K562 (cell line): ENCODE measurements around the gene GOT2. TPM values are rescaled to one million over a fixed set of nuclear protein-coding genes. Genes with fewer than 3 reads are reported as not detected.

Source experiments
- CBX1 ChIP-seq: sonication (generic); IDR thresholded peaks from 2 replicates; pipeline ENCODE4 v1.6.1; 2016; ENCODE audit warnings: antibody characterized with exemption, low read depth, mild to moderate bottlenecking
- DDX20 ChIP-seq: fragments of 450-650 bp; IDR thresholded peaks from 2 replicates; pipeline ENCODE4 v1.6.1; 2016; ENCODE audit warnings: missing genetic modification characterization, low read depth, mild to moderate bottlenecking, missing compliant biosample characterization, moderate library complexity
- E2F1 ChIP-seq: sonication (generic); formaldehyde crosslinking; IDR thresholded peaks from 2 replicates; pipeline ENCODE4 v1.8.1; 2023; ENCODE audit warnings: mild to moderate bottlenecking, missing genetic modification reagents, moderate library complexity
- E2F5 ChIP-seq: sonication (generic); formaldehyde crosslinking; IDR thresholded peaks from 2 replicates; pipeline ENCODE4 v1.8.0; 2022; ENCODE audit warnings: mild to moderate bottlenecking, missing genetic modification reagents
- E2F8 ChIP-seq: fragments of 450-650 bp; IDR thresholded peaks from 2 replicates; pipeline ENCODE4 v1.7.1; 2018; ENCODE audit warnings: mild to moderate bottlenecking, low read depth; ENCODE audit not compliant: partially characterized antibody
- GTF2B ChIP-seq: IDR thresholded peaks from 2 replicates; pipeline ENCODE4 v1.6.1; 2011; ENCODE audit not compliant: insufficient read length; ENCODE audit errors: extremely low read depth
- IFI16 ChIP-seq: fragments of 250-450 bp; sonication (Bioruptor Pico); IDR thresholded peaks from 2 replicates; pipeline ENCODE4 v2.1.2; 2022; ENCODE audit warnings: mild to moderate bottlenecking, inconsistent platforms
- OTX1 ChIP-seq: fragments of 450-650 bp; formaldehyde crosslinking; IDR thresholded peaks from 2 replicates; pipeline ENCODE4 v1.4.0; 2022; ENCODE audit warnings: mild to moderate bottlenecking
- RBM17 ChIP-seq: fragments of 200-400 bp; formaldehyde crosslinking; IDR thresholded peaks from 2 replicates; pipeline ENCODE4 v1.6.1; 2017; ENCODE audit warnings: low read depth, mild to moderate bottlenecking, low read length, borderline replicate concordance
- SNRNP70 ChIP-seq: fragments of 200-400 bp; formaldehyde crosslinking; optimal IDR thresholded peaks from 2 replicates; pipeline ENCODE3; 2017; ENCODE audit warnings: low read depth, low read length
- SPI1 ChIP-seq: IDR thresholded peaks from 2 replicates; pipeline ENCODE4 v1.6.1; 2011; ENCODE audit warnings: low read depth, low read length, control low read depth, borderline replicate concordance
- SREBF1 ChIP-seq: fragments of 150-350 bp; IDR thresholded peaks from 2 replicates; pipeline ENCODE4 v1.6.1; 2014; ENCODE audit warnings: antibody characterized with exemption, low read depth, low read length, borderline replicate concordance
- XRCC5 ChIP-seq: fragments of 200-400 bp; formaldehyde crosslinking; IDR thresholded peaks from 2 replicates; pipeline ENCODE4 v1.6.1; 2017; ENCODE audit warnings: low read depth, mild to moderate bottlenecking, low read length
- ZBTB1 ChIP-seq: sonication (generic); formaldehyde crosslinking; IDR thresholded peaks from 2 replicates; pipeline ENCODE4 v1.8.1; 2023; ENCODE audit warnings: missing genetic modification reagents, low read depth, mild to moderate bottlenecking, borderline replicate concordance
- ZNF12 ChIP-seq: sonication (generic); formaldehyde crosslinking; IDR thresholded peaks from 2 replicates; pipeline ENCODE4 v1.4.0; 2020; ENCODE audit warnings: mild to moderate bottlenecking, missing genetic modification reagents
- ZNF140 ChIP-seq: fragments of 250-450 bp; sonication (Bioruptor Pico); IDR thresholded peaks from 2 replicates; pipeline ENCODE4 v1.8.0; 2021; ENCODE audit warnings: moderate library complexity, mild to moderate bottlenecking, inconsistent platforms
- ZNF592 ChIP-seq: fragments of 450-650 bp; IDR thresholded peaks from 2 replicates; pipeline ENCODE4 v1.6.1; 2017; ENCODE audit warnings: antibody characterized with exemption, mild to moderate bottlenecking
- polyA plus RNA-seq, 8 experiments: library from polyadenylated mRNA; depleted of rRNA in 4 of 8; stranded (reverse) in 5 of 8; unstranded in 3 of 8; fragments of >200 nt; fragmentation: Nextera tagmentation in 2 of 8; fragmentation: Illumina TruSeq in 1 of 8; extraction: Ambion mirVana in 2 of 8; extraction: Trizol in 1 of 8; gene quantifications; 2 replicates each; pipeline versions ENCODE4 v1.2.1 to v1.2.3, GENCODE V29; 2011 to 2014; ENCODE audit warnings: inconsistent platforms in 1 of 8, missing spikeins in 1 of 8
- total RNA-seq, 7 experiments: library from RNA; depleted of rRNA in 6 of 7; stranded (reverse); fragments of >200 nt in 6 of 7; fragmentation: Illumina TruSeq in 2 of 7; extraction: Trizol in 2 of 7; gene quantifications; 2 replicates each; pipeline versions ENCODE4 v1.2.1 to v1.2.3, GENCODE V29; 2011 to 2021; ENCODE audit warnings: low replicate concordance in 1 of 7

The GOT2 gene
- total and polyA plus RNA-seq, 9 of the 15 experiments (the other 6 are each of a cell fraction or from before 2014, with no cell fraction given) = 43.1 to 190 (median 80.2) TPM

- TF ChIP-seq E2F8 (no peak), OTX1 (CRISPR knock-in tag) (no peak), GTF2B (peak; percentile 17), SREBF1 (no peak), SNRNP70 (no peak), RBM17 (no peak), XRCC5 (peak; percentile 97), ZNF592 (no peak; the same call in 1 of the 2 replicates), ZBTB1 (CRISPR knock-in tag) (peak; percentile 49), CBX1 (peak; percentile 79; the same call in 1 of the 2 replicates), ZNF140 (CRISPR knock-in tag) (no peak), IFI16 (no peak), ZNF12 (CRISPR knock-in tag) (peak; percentile 17), SPI1 (0 out of 2 replicates have a peak, but pooled peaks have one; percentile 33), DDX20 (tag) (no peak), E2F5 (CRISPR knock-in tag) (peak; percentile 73; the same call in 1 of the 2 replicates), E2F1 (CRISPR knock-in tag) (no peak)
Observed at GRCh38 chr16:58733671-58734458, at the start of gene GOT2 (continued).
